Astrocyte of the spinal cord (primary cell): ENCODE measurements around the gene NKX2-3.

ENCODE experiments used
- DNase-seq: peaks from one replicate; pipeline ENCODE4 v3.0.0; 2011; ENCODE audit warnings: low read depth, low spot score
- H3K4me3 ChIP-seq: 2 replicates; pipeline ENCODE4 v1.5.1; 2011; ENCODE audit warnings: low read depth, mild to moderate bottlenecking, low read length, moderate library complexity
- CTCF ChIP-seq: IDR thresholded peaks from 2 replicates; pipeline ENCODE4 v1.5.1; 2012; ENCODE audit warnings: low read depth, mild to moderate bottlenecking, low read length, inconsistent platforms
- in situ Hi-C: cut with HindIII; loops from 2 replicates; pipeline ENCODE4 v1.10.0; 2017; ENCODE audit warnings: low sequenced_read_pairs

Gene NKX2-3

GRCh38 chr10:99582255-99582770 lies 49.6 kb downstream of the NKX2-3 start:
- no peak overlapping the region for H3K4me3 ChIP-seq
- no peak for DNase-seq
- no peak for TF ChIP-seq CTCF
- in situ Hi-C loops, result no loop called here

- in situ Hi-C loops, result no loop called here
- TF ChIP-seq CTCF, result no peak
- H3K4me3 ChIP-seq, result no peak overlapping the region
- DNase-seq, result no peak
Observed at GRCh38 chr10:99583687-99584086, 50.9 kb downstream of the NKX2-3 start.
